Measurements from ENCODE around the gene RALGPS2. TPM values are rescaled to one million over a fixed set of nuclear protein-coding genes. Genes with fewer than 3 reads are reported as not detected.

Gene RALGPS2
- total and polyA plus RNA-seq, 2 donors from 2014 or later: 3.6 to 32.8 TPM

DNA sequence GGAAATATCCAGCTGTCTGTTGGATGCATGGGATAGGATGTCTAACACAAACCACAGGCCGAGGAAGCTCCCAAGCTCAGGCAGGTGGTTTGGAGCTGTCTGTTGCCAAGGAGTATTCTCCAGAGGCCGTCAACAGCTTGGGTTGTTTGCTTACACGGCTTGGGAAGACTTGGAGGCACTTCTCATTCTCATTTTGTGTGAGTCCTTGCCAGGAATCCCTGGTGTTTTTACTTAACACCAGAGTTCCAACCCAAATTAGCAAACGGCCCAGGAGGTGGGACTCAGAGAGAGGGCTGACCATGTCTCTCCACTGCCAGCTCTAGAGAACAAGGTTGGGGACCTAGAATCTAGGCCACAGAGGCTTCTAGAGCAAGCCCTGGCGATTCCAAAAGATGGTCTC is 228.0 kb downstream of the RALGPS2 start:
- Histone ChIP-seq H3K9ac (ENCODE audit: low read length in 3 of 3) (no peak overlapping the region), H3K9me3 (ENCODE audit: control insufficient read depth in 2 of 3, insufficient read depth in 1 of 3, low read length in 3 of 3) (no peaks in the 10 kb centered on the region), H3K4me3 (ENCODE audit: low read length in 3 of 3) (no peak overlapping the region), H3K27ac (ENCODE audit: low read depth in 2 of 2, low read length in 2 of 2) (no peak overlapping the region), H3K36me3 (ENCODE audit: control insufficient read depth in 2 of 3, insufficient read depth in 3 of 3, low read length in 3 of 3) (no peaks in the 10 kb centered on the region), H3K4me1 (ENCODE audit: control insufficient read depth in 2 of 3, insufficient read depth in 2 of 3, low read depth in 1 of 3, low read length in 3 of 3) (peaks cover 0 to 2% (median 0%) of the 10 kb centered on the region in 3 donors), H3K27me3 (ENCODE audit: control insufficient read depth, insufficient read depth, low read length) (no peaks in the 10 kb centered on the region)
- DNase-seq (no peak), FAIRE-seq (no peak)
- TF ChIP-seq CTCF (IDR thresholded peaks at IDR 0.05; ENCODE audit: borderline replicate concordance, extremely low read depth, insufficient read depth): no peak
- intact Hi-C loops (cut with DNase I): no loop called here

- FAIRE-seq: no peak
- H3K4me3 ChIP-seq (ENCODE audit: low read length in 3 of 3): no peak overlapping the region
- no peak overlapping the region for H3K9ac ChIP-seq (ENCODE audit: low read length in 3 of 3)
- no peak for DNase-seq
- H3K27ac ChIP-seq (ENCODE audit: low read depth in 2 of 2, low read length in 2 of 2): no peak overlapping the region
- intact Hi-C loops (cut with DNase I): no loop called here
- no peaks in the 10 kb centered on the region for H3K9me3 ChIP-seq (ENCODE audit: control insufficient read depth in 2 of 3, insufficient read depth in 1 of 3, low read length in 3 of 3)
- no peak for TF ChIP-seq CTCF (IDR thresholded peaks at IDR 0.05; ENCODE audit: borderline replicate concordance, extremely low read depth, insufficient read depth)
- H3K36me3 ChIP-seq (ENCODE audit: control insufficient read depth in 2 of 3, insufficient read depth in 3 of 3, low read length in 3 of 3): no peaks in the 10 kb centered on the region
- H3K4me1 ChIP-seq (ENCODE audit: control insufficient read depth in 2 of 3, insufficient read depth in 2 of 3, low read depth in 1 of 3, low read length in 3 of 3): peaks cover 0 to 2% (median 0%) of the 10 kb centered on the region in 3 donors
- no peaks in the 10 kb centered on the region for H3K27me3 ChIP-seq (ENCODE audit: control insufficient read depth, insufficient read depth, low read length)
Observed at GRCh38 chr1:178953538-178954324, 228.7 kb downstream of the RALGPS2 start.

DNA sequence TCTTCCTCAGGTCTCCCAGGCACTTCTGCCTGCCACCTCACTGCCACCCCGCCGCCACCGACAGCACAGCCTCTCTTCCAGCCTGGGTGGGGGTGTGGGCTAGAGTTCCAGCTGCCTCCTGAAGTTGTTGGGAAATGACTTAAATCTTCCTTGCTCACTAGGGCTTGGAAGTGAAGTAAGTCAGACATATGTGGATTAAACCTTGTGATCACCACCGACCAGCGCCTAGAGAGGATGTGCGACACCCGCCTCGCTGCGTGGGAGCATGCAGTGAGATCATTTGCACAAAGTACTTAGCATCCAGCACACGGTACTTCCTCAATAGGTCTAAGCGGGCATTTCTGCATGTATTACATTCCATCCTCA is 229.3 kb downstream of the RALGPS2 start:
- Histone ChIP-seq H3K27me3 (ENCODE audit: control insufficient read depth, insufficient read depth, low read length) (no peaks in the 10 kb centered on the region), H3K27ac (ENCODE audit: low read depth in 2 of 2, low read length in 2 of 2) (no peak overlapping the region), H3K36me3 (ENCODE audit: control insufficient read depth in 2 of 3, insufficient read depth in 3 of 3, low read length in 3 of 3) (no peaks in the 10 kb centered on the region), H3K9me3 (ENCODE audit: control insufficient read depth in 2 of 3, insufficient read depth in 1 of 3, low read length in 3 of 3) (no peaks in the 10 kb centered on the region), H3K4me1 (ENCODE audit: control insufficient read depth in 2 of 3, insufficient read depth in 2 of 3, low read depth in 1 of 3, low read length in 3 of 3) (peaks cover 0 to 2% (median 0%) of the 10 kb centered on the region in 3 donors), H3K4me3 (ENCODE audit: low read length in 3 of 3) (no peak overlapping the region), H3K9ac (ENCODE audit: low read length in 3 of 3) (no peak overlapping the region)
- no peak for DNase-seq
- intact Hi-C loops (cut with DNase I): no loop called here
- no peak for FAIRE-seq
- no peak for TF ChIP-seq CTCF (IDR thresholded peaks at IDR 0.05; ENCODE audit: borderline replicate concordance, extremely low read depth, insufficient read depth)
